Measurements from ENCODE around the gene ZFC3H1. TPM values are rescaled to one million over a fixed set of nuclear protein-coding genes. Genes with fewer than 3 reads are reported as not detected.

The ZFC3H1 gene
- total and polyA plus RNA-seq, 2 of the 4 experiments (the other 2 are of a cell fraction): 16.8 to 23.3 TPM

GRCh38 chr12:71688961-71689570 is 25.4 kb upstream of the ZFC3H1 start:
- no peak for DNase-seq
- BruUV-seq (replicated peaks): no TSS peak
- Histone ChIP-seq H3K4me3 (ENCODE audit: insufficient read depth, low read depth, low read length) (no peak overlapping the region), H3K4ac (ENCODE audit: low read depth, low read length) (no peak overlapping the region), H3K9me1 (ENCODE audit: insufficient read depth, low read length) (no peaks in the 10 kb centered on the region), H2AFZ (replicated peaks; ENCODE audit: low read length, poor library complexity) (no peak overlapping the region), H2AK5ac (ENCODE audit: low read depth, low read length) (no peak overlapping the region), H3K36me3 (ENCODE audit: control insufficient read depth, insufficient read depth, low read length) (no peaks in the 10 kb centered on the region), H4K5ac (ENCODE audit: low read depth, low read length) (no peak overlapping the region), H2BK15ac (ENCODE audit: low read depth, low read length) (no peak overlapping the region), H2BK20ac (ENCODE audit: low read depth, low read length) (no peak overlapping the region), H2BK120ac (ENCODE audit: low read depth, low read length) (no peak overlapping the region), H4K8ac (ENCODE audit: low read depth in 2 of 2, low read length in 2 of 2) (no peak overlapping the region), H3K18ac (ENCODE audit: low read depth, low read length) (no peak overlapping the region), H4K20me1 (ENCODE audit: insufficient read depth, low read length) (no peaks in the 10 kb centered on the region), H3K56ac (ENCODE audit: extremely low read depth, insufficient read depth, low read length) (no peak overlapping the region), H3K23ac (ENCODE audit: low read depth, low read length) (no peak overlapping the region), H3K27ac (ENCODE audit: insufficient read depth, low read length) (no peak overlapping the region), H2BK5ac (ENCODE audit: low read depth, low read length, poor library complexity, severe bottlenecking) (no peak overlapping the region), H3K79me1 (ENCODE audit: low read depth in 1 of 2, low read length in 2 of 2) (peaks cover 4 to 15% of the 10 kb centered on the region in 2 experiments; a peak in 3 of 4 replicates), H3K14ac (replicated peaks; ENCODE audit: low read depth, low read length) (no peak overlapping the region), H2AK9ac (replicated peaks; ENCODE audit: low read depth, low read length, poor library complexity) (no peak overlapping the region), H3K4me2 (ENCODE audit: low read depth, low read length) (no peak overlapping the region), H3K27me3 (ENCODE audit: control insufficient read depth, insufficient read depth, low read length) (no peaks in the 10 kb centered on the region), H3K9ac (ENCODE audit: low read depth, low read length) (no peak overlapping the region), H4K91ac (ENCODE audit: insufficient read depth, low read depth, low read length) (no peak overlapping the region), H3K4me1 (ENCODE audit: control insufficient read depth, insufficient read depth, low read length) (peaks cover 1% of the 10 kb centered on the region; the same call in 1 of the 2 replicates), H3K9me3 (ENCODE audit: control insufficient read depth, insufficient read depth, low read length) (no peaks in the 10 kb centered on the region)
- ATAC-seq (ENCODE audit: low read depth): no peak
- intact Hi-C loops (cut with micrococcal nuclease) (no loop called here), dilution Hi-C loops (cut with HindIII; ENCODE audit: low sequenced_read_pairs, unreplicated experiment) (no loop called here), in situ Hi-C loops (cut with MboI; ENCODE audit: low sequenced_read_pairs) (no loop called here)
- ChIA-PET POLR2A (ENCODE audit: unreplicated experiment) (no interaction called here), CTCF (no interaction called here)
- WGBS, 2 experiments (ENCODE audit: extremely low coverage in 2 of 2, insufficient read length in 1 of 2): no CpG with 5 or more reads among the region's 5 CpGs
- no peak for TF ChIP-seq POLR2A (IDR thresholded peaks at IDR 0.05; ENCODE audit: low read depth, low read length)
- TF ChIP-seq CHD1 (IDR thresholded peaks at IDR 0.05; ENCODE audit: low read depth, low read length): no peak
- no peak for TF ChIP-seq NFE2L2 (IDR thresholded peaks at IDR 0.05; ENCODE audit: low read depth, low read length)
- no peak for TF ChIP-seq FOS (IDR thresholded peaks at IDR 0.05; ENCODE audit: low read depth, low read length)
- TF ChIP-seq SMC3 (IDR thresholded peaks at IDR 0.05; ENCODE audit: low read depth, low read length): no peak
- TF ChIP-seq CTCF (conservative IDR thresholded peaks at IDR 0.05; ENCODE audit: low read depth, low read length): no peak
- no peak for TF ChIP-seq USF2 (IDR thresholded peaks at IDR 0.05; ENCODE audit: low read depth, low read length)

Data from IMR-90 (cell line).